ENCODE data around the gene LARP4B.

LARP4B gene

GRCh38 chr10:796233-796632 lies 135.3 kb downstream of the LARP4B start:
- H3K4me3 ChIP-seq (ENCODE audit: low read length): no peak overlapping the region
- no peak for TF ChIP-seq CTCF (conservative IDR thresholded peaks at IDR 0.05; ENCODE audit: low read length)
- no peak for DNase-seq (ENCODE audit: low read depth)

DNA sequence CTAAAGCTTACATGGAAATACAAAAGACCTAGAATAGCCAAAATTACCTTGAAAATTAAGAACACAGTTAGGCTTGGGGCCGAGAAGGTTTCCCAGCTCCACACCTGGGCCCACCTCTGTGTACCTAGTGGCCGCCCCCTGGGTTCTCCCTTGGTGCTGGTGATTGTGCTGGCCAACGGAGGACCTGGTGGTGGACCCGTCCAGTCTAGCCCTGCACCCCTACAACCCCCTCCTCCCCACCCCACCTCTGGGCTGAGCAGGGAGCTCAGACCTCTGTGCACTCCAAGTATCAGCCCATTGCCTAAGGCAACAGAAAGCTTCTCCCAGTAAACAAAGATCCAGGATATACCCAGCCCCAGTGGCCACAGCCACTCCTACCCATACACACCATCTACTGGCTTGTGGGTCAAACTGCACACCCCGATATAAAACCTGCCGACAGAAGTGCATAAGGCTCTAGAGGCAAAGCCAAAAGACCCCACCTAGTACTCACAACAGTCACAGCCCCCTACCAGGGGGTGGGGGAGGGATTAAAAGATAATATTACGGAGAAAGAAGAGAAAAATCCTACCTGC lies 137.0 kb downstream of the LARP4B start:
- DNase-seq (ENCODE audit: low read depth): peak; percentile 50
- no peak overlapping the region for H3K4me3 ChIP-seq (ENCODE audit: low read length)
- peak; percentile 61 for TF ChIP-seq CTCF (conservative IDR thresholded peaks at IDR 0.05; ENCODE audit: low read length)

GRCh38 chr10:792792-793100 lies 138.8 kb downstream of the LARP4B start:
- H3K4me3 ChIP-seq (ENCODE audit: low read length): no peak overlapping the region
- DNase-seq (ENCODE audit: low read depth): peak; percentile 53
- TF ChIP-seq CTCF (conservative IDR thresholded peaks at IDR 0.05; ENCODE audit: low read length): no peak

DNA sequence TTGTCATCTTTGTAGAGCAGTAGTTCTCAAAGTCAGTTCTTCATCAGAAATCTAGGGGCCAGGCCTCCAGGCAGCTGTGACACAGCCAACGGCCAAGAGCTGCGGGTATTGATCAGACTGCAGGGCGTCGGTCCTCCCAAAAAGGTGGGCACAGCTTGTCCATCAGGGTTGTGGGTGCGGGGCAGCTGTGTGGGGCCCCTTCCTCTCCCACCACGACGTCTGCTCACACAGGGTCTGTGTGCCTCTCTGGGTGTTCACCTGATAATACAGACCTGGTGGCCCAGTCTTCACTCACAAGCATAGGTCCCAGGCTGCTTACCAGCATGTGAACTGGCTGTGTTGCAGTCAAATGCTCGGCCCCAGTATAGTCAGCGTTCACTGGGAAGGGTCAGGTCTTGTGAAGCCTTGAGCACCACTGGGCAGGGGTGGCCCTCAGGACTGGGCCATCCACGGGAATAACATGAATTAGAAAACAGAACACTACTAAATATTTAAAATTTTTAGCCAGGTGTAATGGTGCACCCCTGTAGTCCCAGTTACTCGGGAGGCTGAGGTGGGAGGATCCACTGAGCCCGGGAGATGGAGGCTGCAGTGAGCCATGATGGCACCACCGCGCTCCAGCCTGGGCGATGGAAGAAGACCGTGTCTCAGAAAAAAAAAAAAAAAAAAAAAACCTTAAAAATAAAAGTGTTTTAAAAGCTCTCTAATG lies 139.3 kb downstream of the LARP4B start:
- no peak overlapping the region for H3K4me3 ChIP-seq (ENCODE audit: low read length)
- no peak for TF ChIP-seq CTCF (conservative IDR thresholded peaks at IDR 0.05; ENCODE audit: low read length)
- no peak for DNase-seq (ENCODE audit: low read depth)

DNA sequence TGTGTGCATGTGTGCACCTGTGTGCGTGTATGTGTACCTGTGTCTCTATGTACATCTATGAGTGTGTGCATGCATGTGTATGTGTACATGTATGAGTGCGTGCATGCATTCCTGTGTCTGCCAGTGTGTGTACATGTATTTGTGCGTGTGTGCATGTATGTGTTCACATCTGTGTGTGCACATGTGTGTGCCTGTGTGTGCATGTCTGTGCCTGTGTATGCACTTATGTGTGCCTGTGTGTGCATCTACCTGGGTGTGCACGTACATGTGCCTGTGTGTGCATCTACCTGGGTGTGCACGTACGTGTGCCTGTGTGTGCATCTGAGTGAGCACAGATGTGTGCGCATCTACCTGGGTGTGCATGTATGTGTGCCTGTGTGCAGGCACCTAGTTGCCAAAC lies 139.9 kb downstream of the LARP4B start:
- no peak overlapping the region for H3K4me3 ChIP-seq (ENCODE audit: low read length)
- no peak for TF ChIP-seq CTCF (conservative IDR thresholded peaks at IDR 0.05; ENCODE audit: low read length)
- DNase-seq (ENCODE audit: low read depth): no peak

- TF ChIP-seq CTCF (conservative IDR thresholded peaks at IDR 0.05; ENCODE audit: low read length): no peak
- no peak overlapping the region for H3K4me3 ChIP-seq (ENCODE audit: low read length)
- no peak for DNase-seq (ENCODE audit: low read depth)
These were observed 140.5 kb downstream of the LARP4B start for GRCh38 chr10:790821-791551.
